Neural crest cell (in vitro differentiated cells): Measurements from ENCODE around the gene ERC2. TPM values are rescaled to one million over a fixed set of nuclear protein-coding genes. Genes with fewer than 3 reads are reported as not detected.

Experiments used
- DNase-seq: peaks from one replicate; pipeline ENCODE4 v3.0.0; 2021; ENCODE audit warnings: low read depth, mixed read lengths, low spot score
- H3K27ac Mint-ChIP-seq: one replicate; pipeline ENCODE4 v1.8.0; 2021; ENCODE audit warnings: mild to moderate bottlenecking, mixed read lengths; ENCODE audit not compliant: unreplicated experiment
- H3K27me3 Mint-ChIP-seq: 2 replicates; pipeline ENCODE4 v1.8.0; 2021; ENCODE audit warnings: low read depth, mild to moderate bottlenecking, mixed read lengths
- H3K36me3 Mint-ChIP-seq: 2 replicates; pipeline ENCODE4 v1.8.0; 2021; ENCODE audit warnings: low read depth, mild to moderate bottlenecking, mixed read lengths
- H3K4me1 Mint-ChIP-seq: 2 replicates; pipeline ENCODE4 v1.8.0; 2021; ENCODE audit warnings: mixed read lengths
- H3K4me3 Mint-ChIP-seq: one replicate; pipeline ENCODE4 v1.8.0; 2021; ENCODE audit warnings: mild to moderate bottlenecking, mixed read lengths
- H3K9me3 Mint-ChIP-seq: 2 replicates; pipeline ENCODE4 v1.8.0; 2021; ENCODE audit warnings: mixed read lengths
- total RNA-seq: library from RNA; stranded (reverse); gene quantifications from 2 replicates; pipeline ENCODE4 v1.2.1, GENCODE V29; 2021
- TF ChIP-seq, protein P1 (sequence below): fragments of 200-600 bp; sonication (generic); conservative IDR thresholded peaks from 2 replicates; pipeline ENCODE4 v1.5.0; 2021; ENCODE audit warnings: antibody characterized with exemption, mild to moderate bottlenecking

ERC2 gene
- total RNA-seq, 1 donor from 2014 or later: 13.5 TPM

- TF ChIP-seq, protein P1, sequence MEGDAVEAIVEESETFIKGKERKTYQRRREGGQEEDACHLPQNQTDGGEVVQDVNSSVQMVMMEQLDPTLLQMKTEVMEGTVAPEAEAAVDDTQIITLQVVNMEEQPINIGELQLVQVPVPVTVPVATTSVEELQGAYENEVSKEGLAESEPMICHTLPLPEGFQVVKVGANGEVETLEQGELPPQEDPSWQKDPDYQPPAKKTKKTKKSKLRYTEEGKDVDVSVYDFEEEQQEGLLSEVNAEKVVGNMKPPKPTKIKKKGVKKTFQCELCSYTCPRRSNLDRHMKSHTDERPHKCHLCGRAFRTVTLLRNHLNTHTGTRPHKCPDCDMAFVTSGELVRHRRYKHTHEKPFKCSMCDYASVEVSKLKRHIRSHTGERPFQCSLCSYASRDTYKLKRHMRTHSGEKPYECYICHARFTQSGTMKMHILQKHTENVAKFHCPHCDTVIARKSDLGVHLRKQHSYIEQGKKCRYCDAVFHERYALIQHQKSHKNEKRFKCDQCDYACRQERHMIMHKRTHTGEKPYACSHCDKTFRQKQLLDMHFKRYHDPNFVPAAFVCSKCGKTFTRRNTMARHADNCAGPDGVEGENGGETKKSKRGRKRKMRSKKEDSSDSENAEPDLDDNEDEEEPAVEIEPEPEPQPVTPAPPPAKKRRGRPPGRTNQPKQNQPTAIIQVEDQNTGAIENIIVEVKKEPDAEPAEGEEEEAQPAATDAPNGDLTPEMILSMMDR: no peak
- Mint-ChIP-seq H3K27ac (no peak overlapping the region), H3K4me3 (no peak overlapping the region), H3K9me3 (peaks cover 11% of the 10 kb centered on the region), H3K27me3 (no peaks in the 10 kb centered on the region), H3K4me1 (no peaks in the 10 kb centered on the region), H3K36me3 (peaks cover 4% of the 10 kb centered on the region)
- no peak for DNase-seq
Observed at GRCh38 chr3:56260262-56260661, 208.0 kb downstream of the ERC2 start.

DNA sequence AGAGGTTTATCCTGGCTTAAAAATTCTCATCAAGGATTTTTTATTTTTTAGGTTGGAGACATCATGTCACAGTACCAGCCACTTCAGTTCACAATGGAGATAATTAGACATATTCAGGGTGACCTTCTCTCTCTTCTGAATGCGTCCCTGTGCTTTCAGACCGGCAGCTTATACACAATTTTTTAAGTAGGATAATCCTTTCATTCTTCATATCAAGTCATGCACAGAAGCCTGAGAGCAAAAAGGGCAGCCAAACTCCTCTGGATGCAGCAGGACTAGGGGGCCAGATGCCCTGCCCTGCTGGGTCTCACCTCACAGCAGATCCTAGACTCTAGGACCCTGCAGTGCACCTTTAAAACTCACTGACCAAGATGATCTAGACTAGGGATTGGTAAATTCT lies 210.4 kb downstream of the ERC2 start:
- H3K4me1 Mint-ChIP-seq: no peaks in the 10 kb centered on the region
- H3K36me3 Mint-ChIP-seq: no peaks in the 10 kb centered on the region
- no peak overlapping the region for H3K4me3 Mint-ChIP-seq
- TF ChIP-seq, protein P1: no peak
- no peak overlapping the region for H3K27ac Mint-ChIP-seq
- DNase-seq: no peak
- H3K27me3 Mint-ChIP-seq: no peaks in the 10 kb centered on the region
- peaks cover 5% of the 10 kb centered on the region for H3K9me3 Mint-ChIP-seq

DNA sequence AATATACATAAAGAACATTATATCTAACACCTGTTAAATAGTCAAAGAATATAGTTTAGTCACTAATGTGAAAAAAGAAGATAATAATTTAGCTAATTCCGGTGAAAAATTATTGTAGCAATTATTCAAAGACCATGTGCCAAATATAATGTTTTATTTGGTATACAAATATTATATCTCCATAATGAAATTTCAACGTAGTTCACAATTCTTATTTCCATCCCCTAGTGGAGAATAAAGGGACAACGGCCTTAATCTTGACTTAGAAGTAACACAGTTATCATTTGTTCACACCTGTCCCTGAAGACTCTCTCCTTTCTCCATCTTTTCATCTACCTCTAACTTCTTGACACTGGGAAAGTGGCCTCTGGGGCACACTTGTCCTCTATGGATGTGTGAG lies 213.4 kb downstream of the ERC2 start:
- Mint-ChIP-seq H3K9me3 (no peaks in the 10 kb centered on the region), H3K4me3 (no peak overlapping the region), H3K27me3 (no peaks in the 10 kb centered on the region), H3K4me1 (no peaks in the 10 kb centered on the region), H3K36me3 (no peaks in the 10 kb centered on the region), H3K27ac (no peak overlapping the region)
- DNase-seq: no peak
- TF ChIP-seq, protein P1: peak; percentile 66

DNA sequence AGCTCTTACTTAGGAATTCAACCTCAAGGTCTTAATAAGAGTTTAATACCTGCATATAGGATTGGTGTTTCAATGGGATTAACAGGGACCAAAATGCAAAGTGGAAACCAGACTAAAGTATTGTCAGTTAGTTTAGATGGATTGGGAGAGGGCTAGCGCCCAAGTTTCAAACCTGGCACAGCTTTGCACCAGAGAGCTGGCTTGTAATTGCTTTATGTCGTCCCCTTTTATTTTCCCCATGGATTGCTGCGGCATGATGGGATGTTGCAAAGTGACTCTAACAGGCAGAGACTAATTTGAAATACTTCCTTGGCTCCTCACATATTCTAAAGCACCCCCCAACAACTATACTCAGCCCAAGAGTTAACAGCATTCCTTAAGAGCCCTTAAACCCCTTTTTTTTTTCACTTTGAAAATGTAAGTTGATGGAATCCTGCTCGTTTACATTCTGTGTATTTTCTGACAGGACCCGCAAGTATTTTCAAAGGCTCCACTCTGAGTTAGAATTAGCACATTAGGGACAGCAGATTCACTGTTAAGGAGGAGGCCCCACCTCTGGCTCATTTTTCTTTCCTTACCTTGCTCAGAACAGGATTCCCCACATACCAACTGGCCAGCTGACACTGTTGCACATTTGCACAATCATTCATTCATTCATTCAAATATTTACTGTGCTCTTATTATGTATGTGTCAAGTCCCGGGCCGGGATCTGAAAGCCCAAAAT lies 214.2 kb downstream of the ERC2 start:
- no peak for DNase-seq
- TF ChIP-seq, protein P1: no peak
- Mint-ChIP-seq H3K4me1 (no peaks in the 10 kb centered on the region), H3K4me3 (no peak overlapping the region), H3K36me3 (no peaks in the 10 kb centered on the region), H3K27me3 (no peaks in the 10 kb centered on the region), H3K27ac (no peak overlapping the region), H3K9me3 (no peaks in the 10 kb centered on the region)

DNA sequence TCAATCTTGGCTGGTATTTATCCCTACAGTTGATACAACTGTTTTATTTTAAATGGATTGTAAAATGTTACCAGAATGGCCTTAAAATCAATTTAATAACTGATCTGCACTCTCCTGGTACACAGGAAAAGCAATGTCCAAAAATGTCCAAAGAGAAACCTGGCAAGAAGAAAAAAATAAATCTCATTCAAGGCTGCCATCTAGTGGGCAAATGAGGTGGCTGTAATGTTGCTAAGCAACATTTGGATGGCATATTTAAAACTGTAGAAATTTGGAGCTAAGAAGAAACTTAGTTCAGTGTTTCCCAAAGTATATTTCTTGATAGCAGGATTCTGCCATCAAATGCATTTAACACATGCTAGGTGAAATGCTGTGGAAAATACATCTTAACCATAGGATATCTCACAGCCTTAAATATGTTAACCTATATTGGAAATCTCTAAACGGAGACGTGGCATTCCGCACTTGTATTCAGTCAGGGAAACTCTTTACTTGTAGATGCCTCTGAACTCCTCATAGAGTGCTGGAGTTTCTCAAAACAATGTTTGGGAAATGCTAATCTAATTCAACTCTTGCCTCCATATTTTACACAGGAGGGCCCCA lies 216.8 kb downstream of the ERC2 start:
- Mint-ChIP-seq H3K36me3 (no peaks in the 10 kb centered on the region), H3K4me3 (no peak overlapping the region), H3K9me3 (no peaks in the 10 kb centered on the region), H3K27ac (no peak overlapping the region), H3K27me3 (no peaks in the 10 kb centered on the region), H3K4me1 (no peaks in the 10 kb centered on the region)
- peak; percentile 58 for DNase-seq
- TF ChIP-seq, protein P1: peak; percentile 92
